ENCODE results near the gene SYT6.

SYT6 gene

DNA sequence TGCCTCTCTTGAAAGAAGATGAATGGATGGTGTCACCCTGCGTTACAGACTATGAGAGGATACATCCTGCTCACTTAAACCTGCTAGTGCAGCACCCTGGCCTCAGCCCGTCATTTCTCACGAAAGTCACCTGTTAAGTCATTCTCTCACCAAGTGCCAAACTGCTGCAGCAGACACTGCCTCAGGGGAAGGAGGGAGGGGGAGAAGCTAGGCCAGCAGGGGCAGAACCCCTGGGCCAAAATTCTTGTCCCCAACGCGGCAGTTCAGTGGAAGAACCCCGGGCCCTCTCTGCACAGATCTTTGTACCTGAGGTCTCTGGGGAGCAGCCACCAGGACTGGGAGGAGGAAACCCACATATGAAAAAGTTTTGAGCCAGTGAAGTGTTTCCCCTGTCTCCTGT is 37.6 kb downstream of the SYT6 start:
- DNase-seq = no peak

DNA sequence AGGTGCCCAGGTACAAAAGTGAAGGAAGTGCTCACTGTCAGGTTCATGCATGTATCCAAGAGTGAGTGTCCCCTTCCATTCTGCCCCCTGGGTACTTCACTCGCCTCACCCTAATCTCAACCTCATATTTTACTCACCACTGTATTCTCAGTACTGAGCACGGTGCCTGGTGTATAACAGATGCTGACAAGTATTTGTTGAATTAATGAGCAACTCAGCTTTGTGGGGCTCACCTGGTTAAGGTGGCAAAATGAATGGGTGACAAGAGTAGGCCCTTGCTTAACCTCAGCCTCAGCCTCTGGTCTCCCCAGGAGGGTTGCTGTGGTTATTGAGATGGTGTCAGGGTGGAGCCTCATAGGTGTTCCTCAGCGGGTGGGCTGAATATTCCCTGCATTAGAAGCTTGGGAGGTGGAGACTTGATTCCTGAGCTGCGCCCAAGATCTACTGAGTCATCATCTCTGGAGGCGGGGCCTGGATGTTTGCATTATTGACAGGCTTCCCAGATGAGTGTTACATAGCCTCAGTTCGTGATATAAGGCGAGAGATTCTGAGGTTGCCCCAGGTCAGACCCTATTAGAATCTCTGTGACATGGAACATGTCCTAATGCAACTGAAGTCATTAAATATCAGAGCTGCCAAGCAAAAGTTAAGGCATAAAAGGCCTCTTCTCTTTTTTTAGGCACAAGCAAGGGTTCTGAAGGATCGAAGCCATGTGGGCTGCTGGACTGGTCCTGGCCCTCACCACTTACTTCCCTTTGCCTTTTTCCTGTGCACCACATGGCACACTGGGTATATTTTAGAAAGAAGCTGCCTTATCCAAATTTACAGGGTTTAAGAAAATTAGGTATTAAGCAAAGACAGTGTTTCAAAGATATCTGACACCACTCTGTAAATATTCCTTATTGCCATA is 39.2 kb downstream of the SYT6 start:
- no peak for DNase-seq

DNA sequence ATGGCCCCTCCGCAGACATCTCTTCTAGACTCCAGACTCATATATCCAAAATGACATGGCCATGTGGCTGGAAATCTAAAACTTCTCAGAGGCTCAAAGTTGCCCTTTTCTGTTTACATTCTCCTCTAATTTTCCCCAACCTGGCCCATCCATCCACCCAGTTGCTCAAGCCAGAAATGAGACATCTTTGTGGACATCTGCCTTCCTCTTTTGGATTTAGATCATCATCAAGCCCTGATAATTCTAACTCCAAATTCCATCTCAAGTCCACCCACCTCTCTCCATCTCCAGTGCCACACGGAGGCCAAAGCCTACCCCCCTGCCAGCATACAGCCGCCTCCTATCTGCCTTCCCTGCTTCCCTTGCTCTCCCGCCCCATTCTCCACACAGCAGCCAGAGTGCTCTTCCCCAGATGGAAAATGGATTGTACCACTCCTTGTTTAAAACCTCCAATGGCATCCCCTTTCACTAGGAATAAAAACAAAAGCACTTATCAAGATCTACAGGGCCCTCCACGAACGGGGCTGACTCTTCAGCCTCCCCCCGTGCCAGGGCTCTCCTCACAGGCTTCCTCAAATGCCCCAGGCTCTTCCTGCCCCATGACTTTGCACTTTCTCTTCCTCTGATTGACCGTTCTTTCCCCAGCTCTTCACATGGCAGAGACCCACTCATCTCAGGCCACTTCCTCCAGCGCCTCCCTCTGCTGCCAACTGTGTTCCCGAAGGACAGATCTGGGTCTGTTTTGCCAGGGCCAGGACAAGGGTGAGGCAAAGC is 40.1 kb downstream of the SYT6 start:
- DNase-seq = no peak

DNA sequence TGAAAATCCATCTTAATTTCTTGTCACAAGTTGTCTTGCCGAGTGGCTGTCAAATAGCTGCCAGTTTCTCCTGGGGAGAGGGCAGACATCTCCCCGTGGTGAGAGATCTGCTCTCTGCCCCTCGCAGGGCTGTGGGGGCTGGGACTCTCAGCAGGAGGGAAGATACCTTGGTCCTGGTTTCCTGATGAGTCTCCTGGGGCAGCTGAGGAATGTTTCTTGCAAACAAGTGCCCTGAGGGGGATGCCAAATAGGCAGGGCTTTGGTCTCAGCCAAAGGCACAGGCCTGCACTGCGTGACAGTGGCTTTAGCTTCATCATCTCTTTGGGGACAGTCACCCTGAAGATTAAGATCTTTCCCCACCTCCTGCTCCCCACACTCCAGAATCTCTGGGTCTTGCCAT is 40.9 kb downstream of the SYT6 start:
- DNase-seq = no peak

DNA sequence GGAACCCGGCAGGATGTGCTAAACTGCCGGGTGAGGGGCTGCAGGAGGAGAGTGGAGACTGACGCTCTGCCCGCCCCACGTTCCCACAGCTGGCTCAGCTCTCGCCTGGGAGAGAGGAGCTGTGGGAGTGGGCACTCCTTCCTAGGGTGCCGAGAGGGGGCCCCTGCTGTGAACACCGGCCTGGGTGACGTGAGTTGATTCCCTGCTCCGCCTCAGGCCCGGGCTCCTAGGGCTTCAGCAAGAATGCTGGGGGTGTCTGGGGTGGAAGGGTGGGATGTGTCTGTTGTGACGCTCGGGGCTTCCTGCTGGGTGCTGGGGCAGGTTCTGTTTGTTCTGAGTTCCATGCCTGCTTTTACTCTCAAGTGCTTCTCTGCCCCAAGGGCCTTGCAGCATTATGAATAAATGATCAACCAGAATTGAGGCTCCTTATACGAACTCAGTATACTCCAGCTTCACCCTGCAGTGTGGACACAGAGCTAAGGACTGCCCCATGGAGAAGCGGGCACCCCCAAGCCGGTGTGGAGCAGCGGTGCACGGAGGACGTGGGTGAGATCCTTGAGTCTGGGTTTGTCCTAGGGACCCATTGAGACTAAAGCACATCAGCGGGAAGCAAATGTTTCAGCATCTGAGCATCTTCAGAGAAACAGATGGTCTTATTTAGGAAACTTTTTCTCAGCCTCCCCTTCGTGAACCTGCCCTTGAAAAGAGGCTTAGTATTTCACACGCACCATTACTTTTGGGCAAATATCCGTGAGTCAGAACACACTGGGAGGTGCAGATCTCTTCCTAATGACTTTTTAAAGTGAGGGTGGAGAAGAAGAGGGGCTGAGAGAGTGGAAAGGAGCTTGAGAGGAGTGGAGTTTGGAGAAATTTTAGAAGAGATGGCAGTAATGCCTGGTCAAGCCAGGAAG is 41.7 kb downstream of the SYT6 start:
- DNase-seq = no peak

DNA sequence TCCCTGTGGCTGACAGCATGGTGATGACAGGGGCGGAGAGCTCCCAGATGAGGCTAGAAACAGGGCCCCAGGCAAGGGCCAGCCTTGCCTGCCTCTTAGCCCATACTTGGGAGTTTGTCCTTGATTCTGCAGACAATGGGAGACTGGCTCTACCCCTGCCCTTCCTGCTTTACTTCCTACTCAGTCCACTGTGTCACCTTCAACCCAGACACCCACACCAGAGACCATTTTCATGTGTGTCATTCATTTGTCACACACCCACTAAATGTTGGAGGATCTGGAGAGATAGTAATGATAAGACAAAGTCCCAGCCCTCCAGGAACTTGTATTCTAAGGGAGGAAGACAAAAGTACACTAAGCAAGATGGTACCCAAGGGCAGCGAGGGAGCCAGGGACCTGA is 43.7 kb downstream of the SYT6 start:
- DNase-seq = no peak

DNA sequence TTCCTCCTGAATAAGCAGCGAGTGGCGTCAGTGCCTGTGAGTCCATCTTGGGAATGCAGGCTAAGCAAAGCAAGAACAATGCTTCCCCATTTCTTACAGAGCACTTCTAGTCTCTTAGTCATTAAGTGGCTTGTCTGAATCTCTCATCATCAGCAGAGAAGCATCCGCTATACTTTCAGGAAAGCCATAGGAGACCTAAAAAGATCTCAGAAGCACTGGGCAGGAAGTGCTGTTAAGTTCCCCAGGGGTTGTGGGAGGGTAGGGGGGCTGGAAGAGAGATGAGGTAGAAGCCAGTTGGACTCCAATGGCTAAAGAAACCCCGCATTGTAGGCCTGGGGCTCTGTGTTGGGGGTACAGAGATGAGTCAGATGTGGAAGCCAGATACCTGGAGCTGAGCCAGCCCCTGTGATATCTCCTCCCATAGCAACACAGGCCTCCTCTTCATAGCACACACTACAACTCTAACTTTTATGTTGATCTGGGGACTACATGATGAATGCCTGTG is 44.9 kb downstream of the SYT6 start:
- DNase-seq = no peak

DNA sequence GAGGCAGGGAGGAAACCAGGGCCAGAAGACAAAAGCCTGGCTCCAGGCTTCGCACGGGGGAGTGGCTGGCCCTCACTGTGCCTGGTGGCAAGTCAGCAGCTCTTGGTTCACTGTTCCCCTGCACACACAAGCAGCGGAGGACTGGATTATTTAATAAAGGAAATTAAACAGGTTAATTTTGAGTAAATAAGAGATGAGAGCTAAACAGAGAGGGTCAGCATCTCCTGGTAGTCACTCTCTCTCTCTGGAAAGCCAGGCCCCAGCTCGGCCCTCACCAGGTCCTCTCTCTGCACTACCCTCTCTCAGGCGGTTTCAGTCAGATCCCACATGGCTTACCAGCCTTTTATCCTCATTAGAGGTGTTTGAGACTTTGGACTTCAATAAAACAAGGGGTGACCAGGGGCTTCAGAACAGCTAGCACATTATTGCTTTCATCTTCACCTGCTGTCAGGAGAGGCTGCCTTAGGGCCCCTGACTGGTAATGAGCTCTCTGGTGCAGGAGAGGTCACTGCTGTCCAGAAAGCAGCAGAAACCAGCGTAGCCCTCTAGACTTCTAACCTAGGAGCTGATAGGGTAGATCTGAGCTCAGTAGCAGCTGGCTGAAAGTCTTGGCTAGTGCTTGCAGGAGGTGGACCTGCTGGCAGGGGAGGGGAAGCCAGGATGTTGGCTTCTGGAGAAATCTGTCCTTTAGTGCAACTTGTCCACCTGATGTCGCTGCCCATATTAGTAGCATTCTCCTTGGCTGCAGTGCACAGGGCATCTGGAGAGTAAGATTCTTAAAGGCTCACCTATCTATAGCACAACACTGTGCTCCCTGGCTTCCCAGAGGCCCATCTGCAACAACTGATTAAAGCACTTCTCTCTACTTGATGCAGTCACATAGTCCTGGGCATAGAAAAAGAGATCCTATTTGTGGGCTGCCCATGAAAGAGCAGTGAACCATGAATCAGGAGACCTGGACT is 45.9 kb downstream of the SYT6 start:
- DNase-seq = no peak

DNA sequence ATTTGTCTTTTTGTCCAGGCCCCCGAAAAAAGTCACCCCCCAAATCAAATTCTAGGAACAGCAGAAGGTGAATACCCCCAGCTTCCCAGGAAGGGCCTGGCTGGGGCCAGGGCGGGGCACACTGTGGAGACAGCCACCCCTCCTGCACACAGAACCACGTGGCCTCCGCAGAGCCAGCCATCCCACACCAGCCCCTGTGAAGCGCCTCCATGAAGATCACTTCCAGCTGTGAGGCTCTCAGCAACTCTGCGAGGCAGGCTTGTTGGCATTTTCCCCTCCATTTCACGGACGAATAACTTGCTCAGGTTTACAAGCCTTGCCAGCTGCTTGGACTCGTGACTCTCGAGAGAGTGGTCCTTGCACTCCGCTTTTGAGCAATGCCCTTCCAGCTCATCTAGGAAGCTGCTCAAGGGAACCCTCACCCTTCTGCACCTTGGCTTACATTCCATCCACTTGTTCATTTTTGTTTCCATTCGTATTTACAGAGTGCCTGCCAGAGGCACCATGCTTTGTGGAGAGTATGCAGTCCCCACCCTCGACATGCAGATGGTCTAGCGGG is 48.2 kb downstream of the SYT6 start:
- DNase-seq = no peak

DNA sequence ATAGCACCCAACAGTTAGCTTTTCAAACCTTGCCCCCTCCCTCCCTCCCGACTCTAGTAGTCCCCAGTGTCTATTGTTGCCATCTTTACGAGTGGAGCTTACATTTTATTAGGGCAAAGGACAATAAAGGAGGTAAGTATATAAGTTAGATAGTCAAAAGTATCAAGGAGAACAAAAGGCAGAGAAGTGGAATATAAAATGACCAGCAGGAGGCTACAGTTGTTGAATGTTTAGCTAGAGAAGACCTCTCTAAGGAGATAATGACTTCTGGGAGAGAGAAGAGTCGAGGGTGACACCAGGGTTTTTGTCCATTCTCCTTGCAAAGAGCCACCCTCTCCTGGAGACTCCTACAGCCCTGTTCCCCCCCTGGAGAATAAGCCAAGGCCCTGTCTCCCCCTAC is 48.7 kb downstream of the SYT6 start:
- no peak for DNase-seq

DNA sequence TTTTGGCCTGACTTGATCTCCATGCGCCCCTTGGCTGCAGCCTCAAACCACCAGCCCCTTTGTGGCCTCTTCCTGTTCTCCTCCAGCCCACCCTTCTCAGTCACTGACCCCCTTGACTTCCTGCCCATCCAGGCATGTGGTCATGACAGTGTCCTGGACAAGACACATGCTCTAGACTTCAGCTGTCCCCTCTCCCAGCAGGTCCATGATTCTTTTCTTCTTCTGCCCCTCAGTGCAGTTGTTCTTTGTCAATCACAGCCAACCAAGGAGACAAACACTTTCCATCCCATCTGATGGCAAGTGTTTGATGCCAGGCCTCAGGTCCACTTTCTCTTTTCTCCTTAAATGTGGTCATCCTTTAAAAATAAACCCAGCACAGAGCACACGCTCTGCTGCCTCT is 49.7 kb downstream of the SYT6 start:
- no peak for DNase-seq

DNA sequence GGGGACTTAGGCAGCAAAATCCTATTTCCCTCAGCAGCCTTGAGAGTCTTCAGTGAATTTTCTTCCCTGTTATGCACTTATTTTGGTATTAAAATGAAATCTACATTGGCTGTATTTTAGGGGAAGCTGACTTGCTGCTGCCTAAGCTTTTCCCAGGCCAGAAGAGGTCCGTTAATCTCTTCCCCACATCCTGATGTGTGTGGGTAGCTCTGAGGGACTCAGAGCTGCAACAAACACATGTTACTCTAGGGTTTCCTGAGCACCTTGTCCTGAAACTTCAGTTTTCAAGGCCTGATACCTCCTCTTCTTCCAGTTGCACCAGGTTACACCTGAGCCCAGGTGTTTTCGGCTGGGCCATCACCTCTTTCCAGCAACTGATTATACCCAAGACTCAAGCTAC is 51.5 kb downstream of the SYT6 start:
- DNase-seq = no peak

DNA sequence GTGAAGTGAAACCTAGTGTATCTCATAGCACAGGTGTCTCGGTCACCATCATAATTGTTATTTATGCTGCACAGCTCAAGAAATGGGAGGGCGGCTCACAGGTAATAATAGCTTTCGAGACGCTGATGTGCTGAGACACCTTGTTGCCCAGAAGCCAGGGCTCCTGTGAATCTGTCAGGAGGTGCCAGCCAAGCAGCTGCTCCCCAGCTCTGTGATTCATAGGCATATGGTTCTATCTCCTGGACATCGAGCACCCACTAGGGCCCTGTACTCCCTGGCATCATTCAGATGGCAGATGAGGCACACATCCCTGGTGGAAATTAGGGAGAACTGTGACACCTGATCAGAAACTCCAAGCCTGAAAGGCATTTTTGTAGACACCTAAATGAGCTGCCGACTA is 53.5 kb downstream of the SYT6 start:
- DNase-seq = no peak

DNA sequence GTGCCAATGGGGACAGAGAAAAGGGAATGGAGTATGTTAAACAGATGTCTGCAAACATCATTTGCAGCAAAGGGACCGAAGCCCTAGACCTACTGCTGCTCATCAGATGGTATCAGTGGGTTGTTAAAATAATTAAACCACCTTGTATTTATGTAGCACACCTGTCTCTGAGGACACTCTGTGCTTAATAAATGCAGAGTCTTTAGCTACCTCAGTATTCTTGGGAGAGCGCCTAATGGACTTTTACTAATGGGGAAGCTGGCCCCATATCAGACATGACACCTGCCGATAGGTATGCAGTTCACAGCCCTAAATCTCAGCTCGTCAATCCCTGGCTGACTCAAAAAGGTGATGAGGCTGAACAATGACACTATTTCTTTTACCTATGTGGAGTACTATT is 54.4 kb downstream of the SYT6 start:
- no peak for DNase-seq

DNA sequence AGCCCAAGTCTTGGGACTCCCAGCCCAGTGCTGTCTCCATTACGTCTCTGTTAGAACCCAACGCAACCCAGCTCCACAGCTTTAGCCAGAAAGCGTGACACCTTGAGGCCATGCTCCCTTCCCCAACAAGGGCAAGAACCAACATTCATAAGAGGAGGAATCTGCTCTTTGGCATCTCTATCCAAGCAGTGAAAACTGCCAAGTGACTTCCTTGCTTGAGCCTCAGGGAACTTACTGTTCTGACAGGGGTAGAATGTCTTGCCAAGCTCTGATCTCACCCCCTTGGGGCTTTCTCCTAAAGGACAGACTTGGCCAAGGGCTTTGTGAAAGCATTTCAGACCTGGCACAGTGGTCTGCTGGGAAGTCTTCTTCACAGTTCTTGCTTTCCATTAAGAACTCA is 56.6 kb downstream of the SYT6 start:
- no peak for DNase-seq

DNA sequence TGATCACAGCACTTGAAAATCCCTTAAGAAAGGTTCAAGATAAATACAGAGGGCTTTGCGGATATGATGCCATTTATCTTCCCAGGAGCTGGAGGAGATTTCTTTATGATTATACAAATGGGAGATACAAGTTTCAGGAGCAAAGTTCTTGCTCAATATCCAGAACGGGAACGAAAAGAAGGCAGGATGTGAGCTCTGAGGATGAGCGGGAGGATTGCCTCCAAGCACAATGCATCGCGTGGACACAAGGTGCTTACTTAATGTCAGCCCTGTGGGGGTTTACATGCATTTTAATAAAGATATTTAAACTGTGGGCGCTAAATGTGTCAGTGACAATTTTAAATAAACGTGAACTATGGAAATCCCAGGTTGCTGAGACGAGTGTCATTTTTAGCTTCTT is 59.0 kb downstream of the SYT6 start:
- DNase-seq = no peak

DNA sequence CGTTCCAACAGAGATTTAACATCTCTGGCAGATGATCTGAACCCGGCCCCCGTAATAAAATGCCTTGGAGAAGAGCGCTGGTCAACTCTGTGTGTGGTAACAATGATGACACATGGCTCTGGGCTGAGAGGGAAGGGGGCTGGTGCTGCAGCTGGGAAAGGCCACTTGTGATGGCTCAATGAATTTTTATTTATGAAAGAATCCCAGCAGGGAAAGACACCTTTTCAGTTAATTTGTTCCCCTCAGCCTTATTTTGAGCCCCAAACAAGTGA is 59.4 kb downstream of the SYT6 start:
- DNase-seq = no peak

DNA sequence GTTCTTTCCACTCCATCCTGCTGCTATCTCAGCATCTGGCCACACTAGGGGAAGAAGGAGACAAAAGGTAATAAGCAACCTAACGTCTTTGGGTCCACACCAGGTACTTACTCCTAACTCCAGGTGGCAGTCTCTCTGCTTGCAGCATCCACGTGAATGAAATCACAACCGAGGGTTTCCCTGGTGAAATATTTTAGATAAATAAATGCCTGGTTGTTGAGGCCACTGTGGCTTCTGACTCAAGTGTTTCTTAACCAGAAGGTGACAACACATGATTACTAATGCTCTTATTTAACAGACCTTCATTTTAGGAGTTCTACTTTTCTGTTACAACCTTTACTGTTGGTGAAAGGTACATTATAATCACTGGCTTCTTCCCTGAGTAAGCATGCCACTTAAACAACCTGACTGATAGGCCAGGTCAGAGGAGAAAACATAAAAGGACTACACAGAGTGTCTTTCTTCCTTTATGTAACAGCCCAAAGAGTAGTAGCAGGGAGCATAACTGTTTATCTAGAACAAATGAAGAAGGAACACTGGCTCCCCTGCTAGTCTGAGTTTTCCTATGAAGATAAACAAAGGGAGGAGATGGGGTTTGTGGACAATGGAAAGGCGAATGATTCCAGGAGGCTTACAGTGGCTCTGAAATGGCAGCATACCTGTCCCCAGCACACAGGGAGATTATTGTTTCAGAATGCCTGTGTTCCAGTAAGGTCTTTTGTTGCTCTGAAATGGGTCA is 59.9 kb downstream of the SYT6 start:
- DNase-seq = no peak

DNA sequence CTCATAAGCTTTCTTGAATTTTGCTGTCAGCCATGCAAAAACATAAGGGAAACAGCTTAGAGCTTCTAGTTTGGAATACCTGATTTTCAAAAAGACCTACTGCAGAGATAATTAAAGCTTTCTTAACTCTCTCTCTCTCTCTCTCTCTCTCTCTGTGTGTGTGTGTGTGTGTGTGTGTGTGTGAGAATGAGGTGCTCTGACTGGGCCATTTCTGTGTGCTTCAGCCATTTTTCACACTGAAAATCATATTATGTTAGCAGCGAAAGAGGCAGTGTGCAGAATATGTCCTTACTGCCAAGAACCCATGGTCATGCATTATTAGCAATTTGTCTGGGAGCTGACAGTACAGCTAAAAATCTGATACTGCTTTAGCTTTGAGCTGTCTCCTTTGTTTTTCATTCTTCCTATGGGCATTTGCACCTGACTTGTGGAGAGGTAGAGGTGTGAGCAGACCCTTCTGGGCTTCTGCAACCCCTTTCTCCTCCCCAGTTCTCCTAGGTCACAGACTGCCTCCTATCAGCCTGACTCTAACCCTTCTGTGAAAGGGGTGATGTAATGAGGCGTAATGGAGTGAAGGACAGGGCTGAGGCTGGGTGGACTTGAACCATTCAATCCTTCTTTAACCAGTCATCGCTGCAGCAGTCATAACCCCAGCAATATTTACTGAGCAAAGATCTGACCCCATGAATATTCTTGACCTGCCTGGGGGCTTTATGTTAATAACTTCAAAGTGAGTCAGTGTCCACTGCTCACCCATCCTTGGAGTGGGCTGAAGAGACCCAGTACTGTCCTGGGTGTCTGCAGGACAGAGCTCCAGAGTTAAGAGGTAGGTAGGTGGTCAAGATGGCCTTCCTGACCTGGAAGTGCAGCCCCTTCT is 61.2 kb downstream of the SYT6 start:
- no peak for DNase-seq

DNA sequence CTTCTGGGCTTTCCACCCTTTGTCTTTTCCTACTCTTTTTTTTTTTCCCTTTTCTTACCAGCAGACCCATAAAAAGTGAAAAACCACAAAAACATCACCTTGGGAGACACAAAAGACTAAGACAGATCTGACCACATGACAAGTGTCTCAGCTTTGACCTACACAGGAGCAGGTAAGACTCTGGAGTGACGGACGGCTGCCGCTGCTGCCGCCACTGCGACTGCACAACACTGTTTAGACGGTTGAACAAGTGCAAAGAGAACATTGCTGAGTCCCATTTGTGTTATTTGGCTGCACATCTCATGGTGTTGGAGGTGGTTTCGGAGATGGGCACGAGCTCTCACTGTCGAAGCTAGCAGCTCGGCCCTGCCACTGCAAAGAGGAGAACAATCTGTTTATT is 62.0 kb downstream of the SYT6 start:
- DNase-seq = no peak

All from GOT3 (cell line).